ENCODE measurements around the gene SLC10A7.

The SLC10A7 gene

GRCh38 chr4:146257511-146257910 lies 264.2 kb downstream of the SLC10A7 start:
- H3K4me3 ChIP-seq (ENCODE audit: low read depth, low read length): no peak overlapping the region
- TF ChIP-seq POLR2A (IDR thresholded peaks at IDR 0.05; ENCODE audit: extremely low read depth, insufficient read length): no peak
- no peak for TF ChIP-seq MYC (IDR thresholded peaks at IDR 0.05; ENCODE audit: low read depth, low read length)
- TF ChIP-seq CTCF (IDR thresholded peaks at IDR 0.05; ENCODE audit: low read depth, low read length): no peak
- TF ChIP-seq MAX (IDR thresholded peaks at IDR 0.05; ENCODE audit: low read depth, low read length): no peak
- DNase-seq (ENCODE audit: low read depth): no peak

GRCh38 chr4:146256328-146256727 lies 265.4 kb downstream of the SLC10A7 start:
- DNase-seq (ENCODE audit: low read depth): no peak
- no peak for TF ChIP-seq POLR2A (IDR thresholded peaks at IDR 0.05; ENCODE audit: extremely low read depth, insufficient read length)
- TF ChIP-seq MAX (IDR thresholded peaks at IDR 0.05; ENCODE audit: low read depth, low read length): no peak
- no peak for TF ChIP-seq CTCF (IDR thresholded peaks at IDR 0.05; ENCODE audit: low read depth, low read length)
- TF ChIP-seq MYC (IDR thresholded peaks at IDR 0.05; ENCODE audit: low read depth, low read length): no peak
- no peak overlapping the region for H3K4me3 ChIP-seq (ENCODE audit: low read depth, low read length)

GRCh38 chr4:146255874-146256273 lies 265.9 kb downstream of the SLC10A7 start:
- TF ChIP-seq CTCF (IDR thresholded peaks at IDR 0.05; ENCODE audit: low read depth, low read length): no peak
- TF ChIP-seq POLR2A (IDR thresholded peaks at IDR 0.05; ENCODE audit: extremely low read depth, insufficient read length): no peak
- no peak for TF ChIP-seq MAX (IDR thresholded peaks at IDR 0.05; ENCODE audit: low read depth, low read length)
- no peak for TF ChIP-seq MYC (IDR thresholded peaks at IDR 0.05; ENCODE audit: low read depth, low read length)
- DNase-seq (ENCODE audit: low read depth): no peak
- H3K4me3 ChIP-seq (ENCODE audit: low read depth, low read length): no peak overlapping the region

GRCh38 chr4:146255463-146255862 lies 266.3 kb downstream of the SLC10A7 start:
- no peak for DNase-seq (ENCODE audit: low read depth)
- H3K4me3 ChIP-seq (ENCODE audit: low read depth, low read length): no peak overlapping the region
- no peak for TF ChIP-seq MAX (IDR thresholded peaks at IDR 0.05; ENCODE audit: low read depth, low read length)
- no peak for TF ChIP-seq POLR2A (IDR thresholded peaks at IDR 0.05; ENCODE audit: extremely low read depth, insufficient read length)
- TF ChIP-seq MYC (IDR thresholded peaks at IDR 0.05; ENCODE audit: low read depth, low read length): no peak
- TF ChIP-seq CTCF (IDR thresholded peaks at IDR 0.05; ENCODE audit: low read depth, low read length): no peak

- no peak for DNase-seq (ENCODE audit: low read depth)
- no peak overlapping the region for H3K4me3 ChIP-seq (ENCODE audit: low read depth, low read length)
- TF ChIP-seq MYC (IDR thresholded peaks at IDR 0.05; ENCODE audit: low read depth, low read length): no peak
- TF ChIP-seq POLR2A (IDR thresholded peaks at IDR 0.05; ENCODE audit: extremely low read depth, insufficient read length): no peak
- no peak for TF ChIP-seq CTCF (IDR thresholded peaks at IDR 0.05; ENCODE audit: low read depth, low read length)
- no peak for TF ChIP-seq MAX (IDR thresholded peaks at IDR 0.05; ENCODE audit: low read depth, low read length)
Measured at GRCh38 chr4:146252969-146253611, 268.6 kb downstream of the SLC10A7 start.
